H1 (cell line): ENCODE measurements around the gene SHLD3. TPM values are rescaled to one million over a fixed set of nuclear protein-coding genes. Genes with fewer than 3 reads are reported as not detected.
A peak's percentile ranks its signal among the peaks of the same experiment; 100 is the strongest.

Experiments
- CTCF ChIA-PET: fragments of 300-600 bp; sonication (Branson Sonifier 250); formaldehyde crosslinking; loops from one replicate; lab custom pipeline; 2021; ENCODE audit not compliant: partially characterized antibody; lab: Charles Lee
- POLR2A ChIA-PET: fragments of 300-600 bp; sonication (Branson Sonifier 250); formaldehyde crosslinking; loops from one replicate; lab custom pipeline; 2021; ENCODE audit warnings: inconsistent platforms; ENCODE audit not compliant: partially characterized antibody; lab: Charles Lee
- DNase-seq, 2 experiments: peaks; one replicate each; pipeline versions ENCODE4 v3.0.0 to v3.0.0-alpha.2; 2010 to 2022; ENCODE audit warnings: low spot score in 2 of 2, low read depth in 1 of 2, mixed read lengths in 1 of 2
- FAIRE-seq: peaks from 2 replicates; lab custom pipeline; 2011; peaks lifted over from hg19 to GRCh38; lab: Jason Lieb, UNC
- H2AFZ ChIP-seq: 2 replicates; pipeline ENCODE4 v1.8.1; 2012; ENCODE audit warnings: low read length, inconsistent platforms
- H2AK5ac ChIP-seq: 2 replicates; pipeline ENCODE4 v1.6.1; 2013; ENCODE audit warnings: low read depth, low read length
- H2BK120ac ChIP-seq: replicated peaks from 2 replicates; pipeline ENCODE3; 2013; ENCODE audit warnings: low read depth, low read length, inconsistent platforms
- H2BK12ac ChIP-seq: 2 replicates; pipeline ENCODE4 v1.6.1; 2013; ENCODE audit warnings: low read depth, low read length
- H2BK15ac ChIP-seq: 2 replicates; pipeline ENCODE4 v1.6.1; 2013; ENCODE audit warnings: low read length
- H2BK20ac ChIP-seq: 2 replicates; pipeline ENCODE4 v1.6.1; 2013; ENCODE audit warnings: low read length
- H2BK5ac ChIP-seq: 2 replicates; pipeline ENCODE4 v1.6.1; 2013; ENCODE audit warnings: low read depth, low read length
- H3K14ac ChIP-seq: 2 replicates; pipeline ENCODE4 v1.6.1; 2013; ENCODE audit warnings: inconsistent platforms; ENCODE audit not compliant: insufficient read length
- H3K18ac ChIP-seq: 2 replicates; pipeline ENCODE4 v1.6.1; 2013; ENCODE audit warnings: low read length; ENCODE audit errors: extremely low read depth
- H3K23ac ChIP-seq: 2 replicates; pipeline ENCODE4 v1.6.1; 2013; ENCODE audit warnings: inconsistent platforms; ENCODE audit not compliant: insufficient read length
- H3K23me2 ChIP-seq: 2 replicates; pipeline ENCODE4 v1.6.1; 2013; ENCODE audit warnings: low read depth, low read length
- H3K27ac ChIP-seq: 2 replicates; pipeline ENCODE4 v1.6.1; 2011; ENCODE audit warnings: low read depth, low read length, inconsistent platforms
- H3K27me3 ChIP-seq, 4 experiments: replicated peaks in 1 of 4; 1 replicate in 1 of 4; 2 replicates in 3 of 4; pipeline versions ENCODE4 v1.6.1 to v1.8.1; 2011 to 2013; ENCODE audit warnings: low read length in 3 of 4, mild to moderate bottlenecking in 3 of 4, inconsistent platforms in 2 of 4, mixed read lengths in 2 of 4, moderate library complexity in 1 of 4; ENCODE audit not compliant: control insufficient read depth in 3 of 4, insufficient read depth in 3 of 4; ENCODE audit errors: extremely low read depth in 1 of 4
- H3K36me3 ChIP-seq, 4 experiments: 2 replicates each; pipeline versions ENCODE4 v1.6.1 to v1.8.1; 2011 to 2013; ENCODE audit warnings: mild to moderate bottlenecking in 4 of 4, low read length in 3 of 4, moderate library complexity in 2 of 4, control low read depth in 1 of 4, inconsistent platforms in 1 of 4; ENCODE audit not compliant: insufficient read depth in 4 of 4, control insufficient read depth in 2 of 4
- H3K4ac ChIP-seq: replicated peaks from 2 replicates; pipeline ENCODE3; 2013; ENCODE audit warnings: low read length, low read depth, mixed read lengths, inconsistent platforms; ENCODE audit not compliant: insufficient read length
- H3K4me1 ChIP-seq, 4 experiments: replicated peaks in 1 of 4; 1 replicate in 1 of 4; 2 replicates in 3 of 4; pipeline versions ENCODE4 v1.6.1 to v1.8.1; 2011 to 2013; ENCODE audit warnings: low read length in 3 of 4, inconsistent platforms in 2 of 4, mixed read lengths in 1 of 4; ENCODE audit not compliant: insufficient read depth in 4 of 4, control insufficient read depth in 3 of 4
- H3K4me2 ChIP-seq, 2 experiments: 2 replicates each; pipeline versions ENCODE4 v1.6.1 to v1.8.1; 2011 to 2013; ENCODE audit warnings: low read depth in 2 of 2, low read length in 2 of 2, control low read depth in 1 of 2, inconsistent platforms in 1 of 2, mild to moderate bottlenecking in 1 of 2; ENCODE audit not compliant: insufficient read depth in 1 of 2
- H3K4me3 ChIP-seq, 4 experiments: fragments of 200-600, 300-600 bp in 1 of 4; sonication (generic), shearing (Covaris generic), sonication (Bioruptor Twin) in 1 of 4; 2 replicates each; pipeline versions ENCODE4 v1.5.1 to v1.8.1; 2011 to 2016; ENCODE audit warnings: low read length in 4 of 4, low read depth in 3 of 4, control low read depth in 2 of 4, inconsistent platforms in 2 of 4, mild to moderate bottlenecking in 2 of 4, mixed read lengths in 1 of 4, moderate library complexity in 1 of 4; ENCODE audit not compliant: insufficient read depth in 2 of 4; ENCODE audit errors: extremely low read depth in 1 of 4
- H3K56ac ChIP-seq: replicated peaks from 2 replicates; pipeline ENCODE3; 2013; ENCODE audit warnings: low read depth, mild to moderate bottlenecking, mixed read lengths, low read length, inconsistent platforms; ENCODE audit not compliant: insufficient read length
- H3K79me1 ChIP-seq: 2 replicates; pipeline ENCODE4 v1.6.1; 2013; ENCODE audit warnings: low read depth, low read length, control low read depth
- H3K79me2 ChIP-seq, 2 experiments: 2 replicates each; pipeline versions ENCODE4 v1.6.1 to v1.8.1; 2012 to 2013; ENCODE audit warnings: low read length in 2 of 2, mild to moderate bottlenecking in 2 of 2, inconsistent platforms in 1 of 2; ENCODE audit not compliant: insufficient read depth in 2 of 2, control insufficient read depth in 1 of 2
- H3K9ac ChIP-seq, 4 experiments: replicated peaks in 1 of 4; 1 replicate in 1 of 4; 2 replicates in 3 of 4; pipeline versions ENCODE4 v1.6.1 to v1.8.1; 2011 to 2013; ENCODE audit warnings: low read depth in 3 of 4, low read length in 3 of 4, control low read depth in 2 of 4, mild to moderate bottlenecking in 2 of 4, moderate library complexity in 2 of 4, inconsistent platforms in 1 of 4; ENCODE audit errors: extremely low read depth in 1 of 4
- H3K9me3 ChIP-seq, 2 experiments: 2 replicates each; pipeline versions ENCODE4 v1.6.1 to v1.8.1; 2012 to 2013; ENCODE audit warnings: mild to moderate bottlenecking in 2 of 2, moderate library complexity in 2 of 2, control low read depth in 1 of 2, inconsistent platforms in 1 of 2, low read depth in 1 of 2, low read length in 1 of 2, mixed read lengths in 1 of 2; ENCODE audit not compliant: insufficient read depth in 2 of 2
- H4K20me1 ChIP-seq, 2 experiments: replicated peaks in 1 of 2; 2 replicates each; pipeline versions ENCODE3 to v1.8.1; 2011 to 2013; ENCODE audit warnings: inconsistent platforms in 2 of 2, low read length in 2 of 2, mild to moderate bottlenecking in 1 of 2; ENCODE audit not compliant: insufficient read depth in 2 of 2, control insufficient read depth in 1 of 2
- H4K5ac ChIP-seq: 2 replicates; pipeline ENCODE4 v1.6.1; 2013; ENCODE audit warnings: low read length, low read depth, mixed read lengths, inconsistent platforms; ENCODE audit not compliant: insufficient read length
- H4K8ac ChIP-seq: 2 replicates; pipeline ENCODE4 v1.8.0; 2013; ENCODE audit warnings: mild to moderate bottlenecking, moderate library complexity, low read length, inconsistent platforms; ENCODE audit not compliant: insufficient read depth; ENCODE audit errors: extremely low read depth
- H4K91ac ChIP-seq: replicated peaks from 2 replicates; pipeline ENCODE3; 2013; ENCODE audit warnings: low read length, mixed read lengths, inconsistent platforms; ENCODE audit not compliant: insufficient read length
- CEBPB ChIP-seq: IDR thresholded peaks from 2 replicates; pipeline ENCODE4 v1.6.1; 2012; ENCODE audit warnings: low read depth, low read length
- CHD2 ChIP-seq: IDR thresholded peaks from 2 replicates; pipeline ENCODE4 v1.6.1; 2012; ENCODE audit warnings: low read length, improper control_type of control experiment
- FOSL1 ChIP-seq: IDR thresholded peaks from 2 replicates; pipeline ENCODE4 v1.6.1; 2011; ENCODE audit warnings: mild to moderate bottlenecking, low read depth, low read length, moderate library complexity; ENCODE audit not compliant: insufficient read depth
- KDM5A ChIP-seq: fragments of 200-600 bp; IDR thresholded peaks from 2 replicates; pipeline ENCODE4 v1.7.1; 2012; ENCODE audit warnings: mild to moderate bottlenecking, low read length, inconsistent platforms, mixed read lengths
- PHF8 ChIP-seq: fragments of 200-600 bp; sonication (generic); conservative IDR thresholded peaks from 2 replicates; pipeline ENCODE4 v1.7.1; 2012; ENCODE audit warnings: low read depth, mild to moderate bottlenecking, inconsistent platforms, low read length, moderate library complexity
- POLR2AphosphoS5 ChIP-seq: IDR thresholded peaks from 2 replicates; pipeline ENCODE4 v1.6.1; 2011; ENCODE audit warnings: low read depth, low read length
- SP2 ChIP-seq: IDR thresholded peaks from 2 replicates; pipeline ENCODE4 v1.6.1; 2012; ENCODE audit warnings: mild to moderate bottlenecking, low read length, inconsistent platforms
- TAF1 ChIP-seq: IDR thresholded peaks from 2 replicates; pipeline ENCODE4 v1.6.1; 2011; ENCODE audit warnings: mild to moderate bottlenecking, low read depth, low read length
- TBP ChIP-seq: IDR thresholded peaks from 2 replicates; pipeline ENCODE4 v1.6.1; 2011; ENCODE audit warnings: low read depth, low read length, improper control_type of control experiment
- WGBS, 2 experiments: shearing (Covaris generic) in 1 of 2; methylation state at CpG; one replicate each; pipeline versions ENCODE4 v1.1.6 to v1.1.7; 2013 to 2015; ENCODE audit warnings: low lambda C conversion rate in 2 of 2, mixed read lengths in 2 of 2, inconsistent platforms in 1 of 2, low coverage in 1 of 2, missing lambda C conversion rate in 1 of 2; ENCODE audit not compliant: insufficient replicate concordance in 2 of 2, insufficient coverage in 1 of 2, insufficient read length in 1 of 2; ENCODE audit errors: extremely low coverage in 1 of 2, missing lambda C conversion rate in 1 of 2; 5-methylcytosine and 5-hydroxymethylcytosine counted together
- polyA plus RNA-seq, 7 experiments: library from polyadenylated mRNA; depleted of rRNA in 3 of 7; stranded (reverse) in 5 of 7; unstranded in 2 of 7; fragments of >200 nt in 5 of 7; fragments of 200-250 nt in 2 of 7; gene quantifications; 1 replicate in 5 of 7; 2 replicates in 1 of 7; 4 replicates in 1 of 7; pipeline versions ENCODE4 v1.2.1 to v1.2.3, GENCODE V29; 2011 to 2013; ENCODE audit warnings: missing spikeins in 2 of 7, mixed read lengths in 2 of 7
- total RNA-seq: library from RNA; stranded (reverse); fragmentation: NEBNext Ultra II Directional; extraction: Animal tissue kit (Norgen Biotek cat#: 25700); gene quantifications from 2 replicates; pipeline ENCODE4 v1.2.1, GENCODE V29; 2021
- TF ChIP-seq, protein P1 (sequence below): IDR thresholded peaks from 2 replicates; pipeline ENCODE4 v1.6.1; 2012; ENCODE audit warnings: inconsistent platforms

SHLD3 gene
- total and polyA plus RNA-seq, 2 of the 8 experiments (the other 6 are each of a cell fraction or from before 2014, with no cell fraction given), result 1.9 to 3.2 TPM

GRCh38 chr5:65624025-65624570 is 729 bp upstream of the SHLD3 start, which contains the start of gene TRIM23:
TSS of gene TRIM23 (minus strand) at chr5:65624333. CDS start at chr5:65624274, 59 bp downstream.
- no peak within 1 kb of the TSS for H2BK15ac ChIP-seq
- TF ChIP-seq SP2, result no peak
- TF ChIP-seq TAF1, result peak; percentile 74
- no peak for TF ChIP-seq CHD2
- peak; percentile 62; the same call in 1 of the 2 replicates for TF ChIP-seq TBP
- no peak for TF ChIP-seq CEBPB
- peak; percentile 54; the same call in 1 of the 2 replicates for TF ChIP-seq PHF8
- TF ChIP-seq KDM5A, result no peak
- no peak for TF ChIP-seq FOSL1
- peak; percentile 87 for TF ChIP-seq POLR2AphosphoS5
- TF ChIP-seq, protein P1, sequence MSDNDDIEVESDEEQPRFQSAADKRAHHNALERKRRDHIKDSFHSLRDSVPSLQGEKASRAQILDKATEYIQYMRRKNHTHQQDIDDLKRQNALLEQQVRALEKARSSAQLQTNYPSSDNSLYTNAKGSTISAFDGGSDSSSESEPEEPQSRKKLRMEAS, result 0 out of 2 replicates have a peak, but pooled peaks have one; percentile 18

More at GRCh38 chr5:65624025-65624570, 729 bp upstream of the SHLD3 start, which contains the start of gene TRIM23:
- Histone ChIP-seq H2AK5ac (no peak within 1 kb of the TSS), H2BK5ac (peak within 1 kb of the TSS; percentile 69), H3K36me3 (no peaks in the 10 kb centered on the region; a peak in 1 of 8 replicates), H3K27ac (peak within 1 kb of the TSS; percentile 76), H3K4ac (peak within 1 kb of the TSS; percentile 21), H2AFZ (peak within 1 kb of the TSS; percentile 99), H3K9ac (peak within 1 kb of the TSS; percentile 79 to 98 (median 88)), H3K4me2 (peak within 1 kb of the TSS; percentile 70 to 87), H2BK20ac (no peak within 1 kb of the TSS), H3K14ac (no peak within 1 kb of the TSS), H3K18ac (peak within 1 kb of the TSS; percentile 73), H3K23me2 (peaks cover 3% of the 10 kb centered on the region), H3K4me3 (peak within 1 kb of the TSS; percentile 92 to 97 (median 96)), H3K79me2 (peaks cover 5 to 67% of the 10 kb centered on the region in 2 experiments; a peak in 3 of 4 replicates), H4K20me1 (peaks cover 0 to under 1% of the 10 kb centered on the region in 2 experiments), H4K8ac (peak within 1 kb of the TSS; percentile 92), H2BK120ac (peak within 1 kb of the TSS; percentile 88), H3K79me1 (no peaks in the 10 kb centered on the region), H3K4me1 (peaks cover 0 to 4% (median 2%) of the 10 kb centered on the region in 4 experiments; a peak in 3 of 7 replicates), H2BK12ac (peak within 1 kb of the TSS; percentile 18; the same call in 1 of the 2 replicates), H3K27me3 (no peaks in the 10 kb centered on the region), H4K5ac (peak within 1 kb of the TSS; percentile 73), H4K91ac (peak within 1 kb of the TSS; percentile 87), H3K9me3 (no peaks in the 10 kb centered on the region), H3K23ac (no peak within 1 kb of the TSS), H3K56ac (peak within 1 kb of the TSS; percentile 66)
- WGBS, 2 experiments, result 1% methylated on average over 30 of the region's 32 CpGs; no CpG with 5 or more reads in 1 of the 2 experiments
- ChIA-PET POLR2A (interaction anchor here (0.7 to 1.2 kb wide), 10 partner anchors 9 to 855 kb away, joined by 3 to 6 read pairs (median 4); partner anchors contain the start of genes CENPK, CWC27, NLN and PPWD1), CTCF (interaction anchor here (0.7 to 0.8 kb wide), 2 partner anchors 40 to 199 kb away, joined by 3 read pairs; no protein-coding TSS in a partner anchor)
- DNase-seq (peak; percentile 70 to 89), FAIRE-seq (no peak)
